Kidney (tissue), 14 donors: ENCODE data around the gene BTF3. TPM values are rescaled to one million over a fixed set of nuclear protein-coding genes. Genes with fewer than 3 reads are reported as not detected.

Experiments used
- DNase-seq, 5 donors: peaks; one replicate each; pipeline ENCODE4 v3.0.0-alpha.2; 2013 to 2020
- FAIRE-seq: peaks from 2 replicates; lab custom pipeline; 2012; peaks lifted over from hg19 to GRCh38; lab: Jason Lieb, UNC
- H3K27ac ChIP-seq, 2 donors: one replicate each; pipeline ENCODE4 v1.7.0; 2013; ENCODE audit warnings: low read depth in 2 of 2, low read length in 2 of 2, inconsistent platforms in 1 of 2
- H3K27me3 ChIP-seq: one replicate; pipeline ENCODE4 v1.7.1; 2013; ENCODE audit warnings: low read length, inconsistent platforms; ENCODE audit not compliant: control insufficient read depth, insufficient read depth
- H3K36me3 ChIP-seq, 3 donors: one replicate each; pipeline versions ENCODE4 v1.7.0 to v1.7.1; 2013; ENCODE audit warnings: low read length in 3 of 3, control low read depth in 1 of 3, inconsistent platforms in 1 of 3; ENCODE audit not compliant: insufficient read depth in 3 of 3, control insufficient read depth in 2 of 3
- H3K4me1 ChIP-seq, 3 donors: one replicate each; pipeline versions ENCODE4 v1.7.0 to v1.7.1; 2013; ENCODE audit warnings: low read length in 3 of 3, inconsistent platforms in 1 of 3, low read depth in 1 of 3; ENCODE audit not compliant: control insufficient read depth in 2 of 3, insufficient read depth in 2 of 3
- H3K4me3 ChIP-seq, 3 donors: one replicate each; pipeline versions ENCODE4 v1.7.0 to v1.8.1; 2013; ENCODE audit warnings: low read length in 3 of 3, control low read depth in 1 of 3, inconsistent platforms in 1 of 3
- H3K9ac ChIP-seq, 3 donors: one replicate each; pipeline versions ENCODE4 v1.7.0 to v1.7.1; 2013; ENCODE audit warnings: low read length in 3 of 3, control low read depth in 1 of 3, inconsistent platforms in 1 of 3
- H3K9me3 ChIP-seq, 3 donors: one replicate each; pipeline versions ENCODE4 v1.7.0 to v1.7.1; 2013; ENCODE audit warnings: low read length in 3 of 3, control low read depth in 1 of 3, inconsistent platforms in 1 of 3; ENCODE audit not compliant: control insufficient read depth in 2 of 3, insufficient read depth in 1 of 3
- CTCF ChIP-seq: IDR thresholded peaks from 3 replicates; pipeline ENCODE4 v1.5.1; 2012; ENCODE audit warnings: mild to moderate bottlenecking, moderate library complexity, borderline replicate concordance; ENCODE audit not compliant: insufficient read depth; ENCODE audit errors: extremely low read depth
- intact Hi-C: fragments of 100-400 bp; cut with DNase I; formaldehyde crosslinking; loops from one replicate; pipeline ENCODE4 v1.11.1; 2022
- polyA plus RNA-seq: library from polyadenylated mRNA; stranded (reverse); fragments of 350-450 nt; fragmentation: Illumina TruSeq; extraction: RNeasy Lipid Tissue Mini Kit (QIAGEN cat#74804); gene quantifications from one replicate; pipeline ENCODE4 v1.2.3, GENCODE V29; 2014; ENCODE audit warnings: low read depth, low replicate concordance; ENCODE audit not compliant: insufficient read depth
- total RNA-seq: library from RNA; stranded (reverse); fragmentation: NEBNext Ultra II Directional; extraction: Animal tissue kit (Norgen Biotek cat#: 25700); gene quantifications from one replicate; pipeline ENCODE4 v1.2.1, GENCODE V29; 2021
- donor health status: control.
- donor health status: control.
- donor health status: control.
- donor health status: control.
- donor health status: control.
- donor health status: DM: yes; HTN: yes; CAD: no.
- donor health status: Normal renal cell carcinoma (clear cell type).

The BTF3 gene
- total and polyA plus RNA-seq, 2 donors from 2014 or later, result 446 to 526 TPM

- no peak for DNase-seq
- no peaks in the 10 kb centered on the region for H3K4me1 ChIP-seq
- no peaks in the 10 kb centered on the region for H3K36me3 ChIP-seq
- FAIRE-seq, result no peak
- intact Hi-C loops, result no loop called here
- H3K27me3 ChIP-seq, result no peaks in the 10 kb centered on the region
- no peak for TF ChIP-seq CTCF
- H3K27ac ChIP-seq, result no peak overlapping the region
- no peak overlapping the region for H3K4me3 ChIP-seq
- no peaks in the 10 kb centered on the region for H3K9me3 ChIP-seq
- H3K9ac ChIP-seq, result no peak overlapping the region
Observed at GRCh38 chr5:73532195-73532594, 34.0 kb downstream of the BTF3 start.

- H3K4me1 ChIP-seq, result no peaks in the 10 kb centered on the region
- H3K9me3 ChIP-seq, result no peaks in the 10 kb centered on the region
- intact Hi-C loops, result no loop called here
- no peak overlapping the region for H3K4me3 ChIP-seq
- no peak overlapping the region for H3K27ac ChIP-seq
- H3K9ac ChIP-seq, result no peak overlapping the region
- no peaks in the 10 kb centered on the region for H3K27me3 ChIP-seq
- DNase-seq (no peak), FAIRE-seq (no peak)
- H3K36me3 ChIP-seq, result no peaks in the 10 kb centered on the region
- TF ChIP-seq CTCF, result no peak
Observed at GRCh38 chr5:73534011-73534644, 35.9 kb downstream of the BTF3 start.

GRCh38 chr5:73534971-73535370 is 36.7 kb downstream of the BTF3 start:
- FAIRE-seq, result no peak
- no peak for TF ChIP-seq CTCF

GRCh38 chr5:73539730-73540129 is 41.5 kb downstream of the BTF3 start:
- DNase-seq (no peak), FAIRE-seq (no peak)
- Histone ChIP-seq H3K27ac (no peak overlapping the region), H3K4me3 (no peak overlapping the region), H3K36me3 (no peaks in the 10 kb centered on the region), H3K9ac (no peak overlapping the region), H3K9me3 (no peaks in the 10 kb centered on the region), H3K27me3 (no peaks in the 10 kb centered on the region), H3K4me1 (no peaks in the 10 kb centered on the region)
- TF ChIP-seq CTCF, result no peak
- intact Hi-C loops, result no loop called here

More at GRCh38 chr5:73534971-73535370, 36.7 kb downstream of the BTF3 start:
- no peaks in the 10 kb centered on the region for H3K4me1 ChIP-seq
- intact Hi-C loops, result no loop called here
- H3K36me3 ChIP-seq, result no peaks in the 10 kb centered on the region
- no peak overlapping the region for H3K4me3 ChIP-seq
- H3K9ac ChIP-seq, result no peak overlapping the region
- H3K27me3 ChIP-seq, result no peaks in the 10 kb centered on the region
- DNase-seq, result no peak
- H3K9me3 ChIP-seq, result no peaks in the 10 kb centered on the region
- no peak overlapping the region for H3K27ac ChIP-seq
